Stomach (tissue), 9 donors: Measurements from ENCODE around the gene LLCFC1. TPM values are rescaled to one million over a fixed set of nuclear protein-coding genes. Genes with fewer than 3 reads are reported as not detected.

Experiments used
- DNase-seq, 2 donors: peaks; one replicate each; pipeline versions ENCODE4 v3.0.0 to v3.0.0-alpha.2; 2013 to 2019
- H3K27ac ChIP-seq, 5 donors: fragments of 200-600 bp in 4 of 5; sonication (generic) in 4 of 5; one replicate each; pipeline ENCODE4 v1.5.1; 2013 to 2019; ENCODE audit warnings: mild to moderate bottlenecking in 1 of 5, moderate library complexity in 1 of 5
- H3K27me3 ChIP-seq, 3 donors: fragments of 200-600 bp; sonication (generic); one replicate each; pipeline ENCODE4 v1.5.1; 2017 to 2019; ENCODE audit warnings: mixed run types in 1 of 3
- H3K36me3 ChIP-seq, 4 donors: fragments of 200-600 bp; sonication (generic); 1 replicate in 3 of 4; 2 replicates in 1 of 4; pipeline ENCODE4 v1.5.1; 2016 to 2019
- H3K4me1 ChIP-seq, 4 donors: fragments of 200-600 bp; sonication (generic); one replicate each; pipeline ENCODE4 v1.5.1; 2016 to 2019
- H3K4me3 ChIP-seq, 4 donors: fragments of 200-600 bp; sonication (generic) in 3 of 4; one replicate each; pipeline ENCODE4 v1.5.1; 2016 to 2019; ENCODE audit warnings: mild to moderate bottlenecking in 1 of 4
- H3K9me3 ChIP-seq, 4 donors: fragments of 200-600 bp; sonication (generic); one replicate each; pipeline ENCODE4 v1.5.1; 2016 to 2019
- CTCF ChIP-seq, 7 experiments: fragments of 450-650 bp in 4 of 7; fragments of 200-600 bp in 3 of 7; sonication (generic) in 3 of 7; IDR thresholded peaks; one replicate each; pipeline ENCODE4 v1.5.1; 2016 to 2019; ENCODE audit warnings: antibody characterized with exemption in 7 of 7, control low read depth in 2 of 7, mild to moderate bottlenecking in 1 of 7
- EP300 ChIP-seq: sonication (generic); formaldehyde crosslinking; IDR thresholded peaks from one replicate; pipeline ENCODE4 v1.6.1; 2017; ENCODE audit warnings: antibody characterized with exemption
- POLR2A ChIP-seq, 4 donors: fragments of 450-650 bp; IDR thresholded peaks; one replicate each; pipeline ENCODE4 v1.6.1; 2016; ENCODE audit warnings: antibody characterized with exemption in 4 of 4, control low read depth in 2 of 4, mild to moderate bottlenecking in 1 of 4, moderate library complexity in 1 of 4
- POLR2AphosphoS5 ChIP-seq, 3 donors: sonication (generic); formaldehyde crosslinking; IDR thresholded peaks; one replicate each; pipeline ENCODE4 v1.6.1; 2016; ENCODE audit warnings: antibody characterized with exemption in 3 of 3
- WGBS, 5 donors: extraction: QIAGEN DNeasy Blood & Tissue Kit in 3 of 5; methylation state at CpG; one replicate each; pipeline versions ENCODE4 v1.1.5 to v1.1.7; 2013 to 2018; 5-methylcytosine and 5-hydroxymethylcytosine counted together
- intact Hi-C: fragments of 100-400 bp; cut with DNase I; formaldehyde crosslinking; loops from one replicate; pipeline ENCODE4 v1.15.1; 2023; ENCODE audit warnings: low total_unique reads
- polyA plus RNA-seq, 3 donors: library from polyadenylated mRNA; stranded (reverse); fragments of 200-250 nt; gene quantifications; one replicate each; pipeline ENCODE4 v1.2.3, GENCODE V29; 2013
- total RNA-seq, 5 donors: library from RNA; depleted of rRNA; stranded (reverse); fragments of >200 nt; gene quantifications; one replicate each; pipeline versions ENCODE4 v1.1.0 to v1.2.3, GENCODE V29; 2014 to 2016
- donor health status: healthy with polysubstance abuse.
- donor health status: Bipolar disorder and iron deficiency.
- donor health status: healthy.

Gene LLCFC1
- total and polyA plus RNA-seq, 8 donors, result 0.18 TPM; not detected in 7

GRCh38 chr7:142954680-142955268 is 15.5 kb downstream of the LLCFC1 start:
- intact Hi-C loops, result no loop called here
- no peak for DNase-seq
- no peak for TF ChIP-seq POLR2AphosphoS5 (IDR thresholded peaks at IDR 0.05)
- no peak for TF ChIP-seq EP300
- no peak for TF ChIP-seq POLR2A (IDR thresholded peaks at IDR 0.05)
- no peak for TF ChIP-seq CTCF (IDR thresholded peaks at IDR 0.05)
- Histone ChIP-seq H3K9me3 (peaks cover 0 to 15% (median 6%) of the 10 kb centered on the region in 4 donors), H3K27me3 (no peaks in the 10 kb centered on the region), H3K36me3 (no peaks in the 10 kb centered on the region), H3K27ac (no peak overlapping the region), H3K4me3 (no peak overlapping the region), H3K4me1 (peaks cover 0 to 8% (median 3%) of the 10 kb centered on the region in 4 donors)

GRCh38 chr7:142956951-142957623 is 17.8 kb downstream of the LLCFC1 start:
- intact Hi-C loops, result no loop called here
- peak in 1 of 2 donors; percentile 55 for DNase-seq
- peaks cover 0 to 4% (median 0%) of the 10 kb centered on the region in 3 donors for H3K27me3 ChIP-seq
- peak overlapping the region in 2 of 5 donors; percentile 11 to 40 for H3K27ac ChIP-seq
- TF ChIP-seq POLR2AphosphoS5 (IDR thresholded peaks at IDR 0.05) (peak in 2 of 3 donors; percentile 41 to 61), CTCF (IDR thresholded peaks at IDR 0.05) (no peak)
- H3K4me3 ChIP-seq, result no peak overlapping the region
- no peaks in the 10 kb centered on the region for H3K36me3 ChIP-seq
- peaks cover 0 to 15% (median 6%) of the 10 kb centered on the region in 4 donors for H3K9me3 ChIP-seq
- 22 to 32% (median 31%) methylated on average over 3 of the region's 3 CpGs for WGBS, 5 donors
- H3K4me1 ChIP-seq, result peaks cover 0 to 8% (median 3%) of the 10 kb centered on the region in 4 donors

GRCh38 chr7:142957723-142958122 is 18.4 kb downstream of the LLCFC1 start:
- no peak for DNase-seq
- WGBS, 5 donors, result 64 to 76% (median 75%) methylated on average over 8 of the region's 8 CpGs
- peaks cover 0 to 4% (median 0%) of the 10 kb centered on the region in 3 donors for H3K27me3 ChIP-seq
- peaks cover 0 to 15% (median 6%) of the 10 kb centered on the region in 4 donors for H3K9me3 ChIP-seq
- no peaks in the 10 kb centered on the region for H3K36me3 ChIP-seq
- TF ChIP-seq EP300, result no peak
- no peak for TF ChIP-seq CTCF (IDR thresholded peaks at IDR 0.05)
- no peak for TF ChIP-seq POLR2AphosphoS5 (IDR thresholded peaks at IDR 0.05)
- TF ChIP-seq POLR2A (IDR thresholded peaks at IDR 0.05), result no peak
- intact Hi-C loops, result no loop called here
- peaks cover 0 to 8% (median 3%) of the 10 kb centered on the region in 4 donors for H3K4me1 ChIP-seq
- H3K27ac ChIP-seq, result peak overlapping the region in 1 of 5 donors; percentile 40
- no peak overlapping the region for H3K4me3 ChIP-seq

DNA sequence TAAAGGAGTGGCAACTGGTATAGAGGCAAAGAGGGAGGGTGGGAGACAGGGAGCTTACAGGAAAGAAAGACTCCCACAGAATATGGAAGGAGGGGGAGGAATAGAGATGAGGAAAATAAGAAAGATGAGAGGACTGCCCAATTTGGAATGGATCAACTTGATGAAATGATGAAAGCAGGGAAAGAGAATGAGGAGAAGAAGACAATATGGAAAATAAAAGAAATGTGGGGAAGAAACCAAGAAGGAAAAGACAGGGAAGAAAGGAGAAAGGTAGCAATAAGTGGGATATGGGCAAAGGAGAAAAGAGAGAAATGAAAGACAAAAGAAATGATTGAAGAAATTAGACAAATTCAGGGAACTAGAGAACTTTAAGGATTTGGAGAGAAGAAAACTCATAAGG is 19.9 kb downstream of the LLCFC1 start:
- intact Hi-C loops, result no loop called here
- H3K4me1 ChIP-seq, result peaks cover 0 to 8% (median 3%) of the 10 kb centered on the region in 4 donors

More for the DNA sequence above, 19.9 kb downstream of the LLCFC1 start:
- Histone ChIP-seq H3K4me3 (no peak overlapping the region), H3K27me3 (peaks cover 0 to 4% (median 4%) of the 10 kb centered on the region in 3 donors), H3K9me3 (peaks cover 0 to 15% (median 6%) of the 10 kb centered on the region in 4 donors), H3K27ac (no peak overlapping the region), H3K36me3 (no peaks in the 10 kb centered on the region)
- no peak for DNase-seq
- TF ChIP-seq POLR2A (IDR thresholded peaks at IDR 0.05) (no peak), CTCF (IDR thresholded peaks at IDR 0.05) (no peak), POLR2AphosphoS5 (IDR thresholded peaks at IDR 0.05) (no peak)
